GM12878 (cell line): ENCODE measurements around the gene EMSY. TPM values are rescaled to one million over a fixed set of nuclear protein-coding genes. Genes with fewer than 3 reads are reported as not detected.

Source experiments
- ATAC-seq: fragments of 200-7000 bp; cut with Tn5 transposase; 3 replicates; pipeline ENCODE4 v1.9.1; 2020; ENCODE audit warnings: mild to moderate bottlenecking, moderate library complexity
- BruUV-seq: library from RNA; stranded (reverse); fragments of 400-500 nt; replicated peaks from 2 replicates; lab custom pipeline; 2021; lab: Mats Ljungman, UMichigan
- CTCF ChIA-PET: fragments of 300-600 bp; sonication (Branson Sonifier 250); formaldehyde crosslinking; extraction: SDS; loops from one replicate; lab custom pipeline; 2021; ENCODE audit warnings: inconsistent platforms; lab: Yijun Ruan, JAX
- POLR2A ChIA-PET: fragments of 350-600 bp; formaldehyde crosslinking; extraction: SDS; loops from one replicate; lab custom pipeline; 2021; ENCODE audit warnings: inconsistent platforms; lab: Charles Lee
- RAD21 ChIA-PET: fragments of 300-600 bp; sonication (Branson Sonifier 250); formaldehyde crosslinking; loops from one replicate; lab custom pipeline; 2023; ENCODE audit warnings: antibody characterized with exemption; ENCODE audit not compliant: unreplicated experiment; lab: Charles Lee
- SMC1A ChIA-PET: fragments of 300-600 bp; sonication (Branson Sonifier 250); formaldehyde crosslinking; loops from one replicate; lab custom pipeline; 2023; ENCODE audit not compliant: unreplicated experiment, uncharacterized antibody; lab: Charles Lee
- DNase-seq: peaks from one replicate; pipeline ENCODE4 v3.0.0-alpha.2; 2011; ENCODE audit warnings: low read depth, low spot score
- FAIRE-seq: peaks from 3 replicates; lab custom pipeline; 2011; peaks lifted over from hg19 to GRCh38; lab: Jason Lieb, UNC
- H2AFZ ChIP-seq: 2 replicates; pipeline ENCODE4 v1.6.0; 2011; ENCODE audit warnings: low read depth, low read length, control low read depth; ENCODE audit not compliant: control insufficient read depth
- H3K27ac ChIP-seq: 2 replicates; pipeline ENCODE4 v1.5.1; 2011; ENCODE audit warnings: control low read depth; ENCODE audit not compliant: control insufficient read depth, insufficient read depth
- H3K27me3 ChIP-seq, 2 experiments: replicated peaks in 1 of 2; 2 replicates each; pipeline versions ENCODE4 v1.6.0 to v1.6.1; 2011; ENCODE audit warnings: low read length in 1 of 2; ENCODE audit not compliant: control insufficient read depth in 2 of 2, insufficient read depth in 2 of 2
- H3K36me3 ChIP-seq, 2 experiments: 2 replicates each; pipeline ENCODE4 v1.5.1; 2011; ENCODE audit warnings: low read length in 1 of 2; ENCODE audit not compliant: control insufficient read depth in 2 of 2, insufficient read depth in 2 of 2
- H3K4me1 ChIP-seq: 2 replicates; pipeline ENCODE4 v1.6.1; 2011; ENCODE audit warnings: mild to moderate bottlenecking, low read length, moderate library complexity, mixed read lengths; ENCODE audit not compliant: control insufficient read depth, insufficient read depth
- H3K4me2 ChIP-seq: 2 replicates; pipeline ENCODE4 v1.6.0; 2011; ENCODE audit warnings: control low read depth; ENCODE audit not compliant: control insufficient read depth, insufficient read depth
- H3K4me3 ChIP-seq: fragments of 200-600 bp; sonication (generic); 2 replicates; pipeline ENCODE4 v1.5.1; 2016
- H3K79me2 ChIP-seq: 2 replicates; pipeline ENCODE4 v1.6.0; 2011; ENCODE audit warnings: low read length; ENCODE audit not compliant: control insufficient read depth, insufficient read depth
- H3K9ac ChIP-seq: 2 replicates; pipeline ENCODE4 v1.8.0; 2011; ENCODE audit warnings: low read length, control low read depth, mixed read lengths; ENCODE audit not compliant: control insufficient read depth, insufficient read depth
- H3K9me3 ChIP-seq: replicated peaks from 3 replicates; pipeline ENCODE4 v1.5.1; 2011; ENCODE audit warnings: mild to moderate bottlenecking, low read length; ENCODE audit not compliant: control insufficient read depth, insufficient read depth
- H4K20me1 ChIP-seq: 2 replicates; pipeline ENCODE4 v1.6.0; 2011; ENCODE audit not compliant: control insufficient read depth, insufficient read depth
- CEBPB ChIP-seq, 2 experiments: fragments of 150-350 bp in 1 of 2; IDR thresholded peaks; 2 replicates each; pipeline ENCODE4 v1.6.1; 2012 to 2014; ENCODE audit warnings: low read depth in 2 of 2, low read length in 2 of 2, borderline replicate concordance in 1 of 2, inconsistent platforms in 1 of 2
- JUNB ChIP-seq: IDR thresholded peaks from 2 replicates; pipeline ENCODE4 v1.6.1; 2016; ENCODE audit warnings: antibody characterized with exemption, mild to moderate bottlenecking
- NFIC ChIP-seq: IDR thresholded peaks from 2 replicates; pipeline ENCODE4 v1.6.1; 2012; ENCODE audit warnings: low read depth, mild to moderate bottlenecking, inconsistent platforms, low read length, moderate library complexity
- RELA ChIP-seq: fragments of 450-650 bp; IDR thresholded peaks from 2 replicates; pipeline ENCODE4 v1.8.0; 2014; ENCODE audit warnings: borderline replicate concordance; ENCODE audit not compliant: partially characterized antibody
- TCF7 ChIP-seq: IDR thresholded peaks from 2 replicates; pipeline ENCODE4 v1.6.1; 2014; ENCODE audit warnings: antibody characterized with exemption, borderline replicate concordance
- ZNF217 ChIP-seq: fragments of 450-650 bp; IDR thresholded peaks from 2 replicates; pipeline ENCODE4 v1.6.1; 2017; ENCODE audit warnings: antibody characterized with exemption, mild to moderate bottlenecking
- WGBS: methylation state at CpG from one replicate; pipeline ENCODE4 v1.1.6; 2016; ENCODE audit warnings: low lambda C conversion rate; ENCODE audit not compliant: insufficient replicate concordance, insufficient coverage; ENCODE audit errors: missing lambda C conversion rate; 5-methylcytosine and 5-hydroxymethylcytosine counted together
- in situ Hi-C: fragments of 300-500 bp; cut with MboI; formaldehyde crosslinking; loops from 9 replicates; pipeline ENCODE4 v1.14.3; 2018; ENCODE audit warnings: mixed read lengths
- intact Hi-C: fragments of 100-400 bp; cut with micrococcal nuclease; formaldehyde crosslinking; loops from one replicate; pipeline ENCODE4 v1.14.2; 2022; ENCODE audit not compliant: unreplicated experiment
- polyA plus RNA-seq, 11 experiments: library from polyadenylated mRNA; depleted of rRNA in 4 of 11; unstranded in 6 of 11; stranded (reverse) in 5 of 11; fragments of >200 nt; fragmentation: Nextera tagmentation in 4 of 11; fragmentation: Illumina TruSeq in 1 of 11; extraction: Ambion mirVana in 4 of 11; extraction: Trizol in 1 of 11; gene quantifications; 1 replicate in 1 of 11; 2 replicates in 10 of 11; pipeline versions ENCODE4 v1.2.1 to v1.2.3, GENCODE V29; 2011 to 2016; ENCODE audit warnings: inconsistent platforms in 2 of 11, missing spikeins in 2 of 11, low read depth in 1 of 11
- total RNA-seq, 4 experiments: library from RNA; depleted of rRNA in 3 of 4; stranded (reverse); fragments of >200 nt in 3 of 4; fragmentation: Illumina TruSeq in 1 of 4; extraction: Trizol in 1 of 4; gene quantifications; 2 replicates each; pipeline versions ENCODE4 v1.2.1 to v1.2.3, GENCODE V29; 2013 to 2021

Gene EMSY
- total and polyA plus RNA-seq, 10 of the 15 experiments (the other 5 are each of a cell fraction or from before 2014, with no cell fraction given): 9.3 to 26.9 (median 13.0) TPM

DNA sequence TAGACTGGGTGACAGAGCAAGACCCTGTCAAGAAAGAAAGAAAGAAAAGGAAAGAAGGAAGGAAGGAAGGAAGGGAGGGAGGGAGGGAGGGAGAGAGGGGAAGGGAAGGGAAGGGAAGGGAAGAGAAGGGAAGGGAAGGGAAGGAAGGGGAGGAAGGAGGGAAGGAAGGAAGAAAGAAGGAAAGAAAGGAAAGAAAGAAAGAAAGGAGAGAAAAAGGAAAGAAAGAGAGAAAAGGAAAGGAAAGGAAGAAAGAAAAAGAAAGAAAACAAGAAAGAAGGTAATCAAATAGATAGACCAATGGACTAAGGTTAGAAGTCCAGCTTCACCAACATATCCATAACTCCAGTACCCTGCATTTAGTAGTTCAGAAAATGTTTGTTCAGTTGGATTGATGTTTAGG, 18.2 kb upstream of the EMSY start (continued):
- TF ChIP-seq RELA (no peak), TCF7 (no peak), ZNF217 (no peak), CEBPB (IDR thresholded peaks at IDR 0.05; ENCODE audit: borderline replicate concordance in 1 of 2, low read depth in 2 of 2, low read length in 2 of 2) (no peak)

DNA sequence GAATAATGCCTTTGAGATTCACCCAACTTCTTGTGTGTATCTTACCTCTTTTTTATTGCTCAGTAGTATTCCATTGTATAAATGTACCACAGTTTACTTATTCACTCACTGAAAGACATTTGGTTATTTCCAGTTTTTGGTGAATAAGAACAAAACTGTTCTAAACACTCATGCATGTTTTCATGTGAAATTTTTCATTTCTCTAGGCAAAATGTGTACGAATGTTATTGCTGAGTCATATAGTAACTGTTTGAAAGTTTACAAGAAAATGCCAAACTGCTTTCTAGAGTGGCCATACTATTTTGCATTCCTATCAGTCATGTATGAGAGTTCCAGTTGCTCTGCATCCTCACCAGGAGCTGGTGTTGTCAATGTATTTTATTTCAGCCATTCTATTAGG, 8.8 kb upstream of the EMSY start:
- intact Hi-C loops (no loop called here), in situ Hi-C loops (no loop called here)
- Histone ChIP-seq H3K27ac (no peak overlapping the region), H3K36me3 (no peaks in the 10 kb centered on the region), H4K20me1 (no peaks in the 10 kb centered on the region), H3K4me3 (no peak overlapping the region), H3K9ac (no peak overlapping the region), H3K27me3 (no peaks in the 10 kb centered on the region), H3K9me3 (no peaks in the 10 kb centered on the region), H3K79me2 (no peaks in the 10 kb centered on the region), H3K4me1 (no peaks in the 10 kb centered on the region), H3K4me2 (no peak overlapping the region), H2AFZ (no peak overlapping the region)
- ChIA-PET CTCF (interaction anchor here (1.3 kb wide), 1 partner anchor 24 kb away, joined by 3 read pairs; no protein-coding TSS in a partner anchor), RAD21 (interaction anchor here (1.4 kb wide), 1 partner anchor 11 kb away, joined by 3 read pairs; no protein-coding TSS in a partner anchor), POLR2A (no interaction called here), SMC1A (no interaction called here)
- TF ChIP-seq JUNB (peak; percentile 72), NFIC (no peak)
- no TSS peak for BruUV-seq
- WGBS: 25% methylated on average over 1 of the region's 1 CpG
- DNase-seq: no peak
- no peak for FAIRE-seq
- no peak for ATAC-seq
